Measurements from ENCODE around the gene C2orf80.
"Not testable (repeated sequence)": the region's sequence is repeated elsewhere in the genome, so short reads cannot be mapped to it uniquely, and the experiment has no call there.

The C2orf80 gene

DNA sequence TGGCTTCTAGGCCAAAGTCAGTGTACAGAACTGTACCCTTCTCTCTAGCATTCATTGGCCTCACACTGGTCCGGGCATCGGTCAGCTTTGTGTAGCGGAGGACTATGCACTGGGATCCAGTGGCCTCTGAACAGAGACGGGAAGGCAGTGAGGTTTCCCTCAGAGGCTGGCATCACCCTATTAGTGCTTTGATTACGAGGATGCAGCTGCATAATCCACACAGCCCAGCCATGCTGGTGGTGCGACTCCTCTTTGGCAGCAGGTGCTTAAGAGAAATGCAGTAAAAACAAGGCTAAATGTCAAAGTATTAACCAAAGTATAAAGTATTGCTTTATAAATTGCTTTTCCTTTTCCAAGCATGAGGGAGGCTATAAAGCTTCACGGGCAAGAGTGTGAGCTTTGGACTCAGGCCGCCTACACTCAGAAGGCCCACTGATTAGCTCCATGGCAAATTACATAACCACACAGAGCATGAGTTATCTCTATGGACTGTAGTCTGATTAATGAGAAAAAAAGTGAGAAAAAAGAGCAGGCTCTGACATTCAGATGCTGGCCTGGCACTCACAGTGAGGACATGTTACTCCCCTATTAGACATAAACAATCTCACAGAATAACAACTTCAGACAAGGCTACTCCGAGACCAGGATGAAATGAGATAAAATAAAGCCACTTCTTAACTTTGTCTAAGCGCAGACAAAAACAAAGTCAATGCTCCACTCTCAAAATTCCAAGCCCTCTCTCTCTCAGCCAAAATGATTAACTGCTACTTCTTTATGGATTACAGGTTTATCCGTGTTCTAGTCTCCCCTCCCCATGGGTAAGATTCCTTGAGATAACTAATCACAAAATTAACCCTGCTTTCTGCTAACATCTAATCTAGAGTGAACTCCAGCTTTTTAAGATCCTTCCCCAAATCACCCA, 53.8 kb downstream of the C2orf80 start:
- no peak for DNase-seq (ENCODE audit: low spot score)

GRCh38 chr2:208134928-208135586, 54.8 kb downstream of the C2orf80 start:
- DNase-seq (ENCODE audit: low spot score) = no peak

DNA sequence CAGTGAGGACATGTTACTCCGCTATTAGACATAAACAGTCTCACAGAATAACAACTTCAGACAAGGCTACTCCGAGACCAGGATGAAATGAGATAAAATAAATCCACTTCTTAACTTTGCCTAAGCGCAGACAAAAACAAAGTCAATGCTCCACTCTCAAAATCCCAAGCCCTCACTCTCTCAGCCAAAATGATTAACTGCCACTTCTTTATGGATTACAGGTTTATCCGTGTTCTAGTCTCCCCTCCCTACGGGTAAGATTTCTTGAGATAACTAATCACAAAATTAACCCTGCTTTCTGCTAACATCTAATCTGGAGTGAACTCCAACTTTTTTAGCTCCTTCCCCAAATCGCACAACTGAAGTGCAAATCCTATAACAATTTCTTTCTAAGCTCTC, 59.1 kb downstream of the C2orf80 start:
- no peak for DNase-seq (ENCODE audit: low spot score)

DNA sequence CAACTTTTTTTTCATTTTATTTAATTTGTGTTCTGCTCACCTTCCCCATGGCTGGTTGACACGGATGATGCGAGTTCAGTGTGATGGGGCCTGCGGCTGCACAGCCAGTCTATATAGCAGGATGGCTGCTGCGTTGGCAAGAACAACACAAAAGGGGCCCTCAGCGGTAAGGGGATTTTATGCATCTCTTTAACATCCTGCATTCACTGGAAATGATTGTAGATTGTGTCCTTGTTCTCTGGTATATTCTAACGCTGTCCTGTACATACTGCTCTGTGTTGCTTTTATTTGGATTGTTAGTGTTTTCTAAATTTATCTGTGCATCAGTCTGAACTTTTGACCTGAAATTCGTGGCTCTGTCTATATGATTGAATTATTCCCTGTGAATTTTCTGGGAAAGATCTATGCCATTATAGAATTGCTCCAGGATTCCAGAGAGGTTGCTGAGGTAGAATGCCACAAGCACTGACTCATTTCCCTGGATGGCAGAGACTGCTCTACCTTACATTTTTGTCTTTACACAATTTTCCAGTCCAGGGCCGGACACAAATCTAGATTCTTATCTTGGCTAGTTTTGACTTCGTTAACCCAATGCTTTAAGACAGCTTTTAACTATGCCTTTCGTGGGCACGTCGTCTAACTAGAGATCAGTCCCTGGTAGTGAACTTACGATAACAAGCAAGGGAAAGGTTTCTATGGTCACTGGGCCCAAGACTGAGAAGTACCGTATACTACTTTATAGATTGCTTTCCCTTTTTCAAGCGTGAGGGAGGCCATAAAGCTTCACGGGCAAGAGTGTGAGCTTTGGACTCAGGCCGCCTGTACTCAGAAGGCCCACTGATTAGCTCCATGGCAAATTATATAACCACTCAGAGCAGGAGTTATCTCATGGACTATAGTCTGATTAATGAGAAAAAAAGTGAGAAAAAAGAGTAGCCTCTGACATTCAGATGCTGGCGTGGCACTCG, 59.8 kb downstream of the C2orf80 start, which contains the start of gene CRYGC:
TSS of gene CRYGC (minus strand) at position 85 of the 968 bp plus-strand sequence. CDS start at position 49, 36 bp downstream.
- DNase-seq (ENCODE audit: low spot score) = no peak

- no peak for DNase-seq (ENCODE audit: low spot score)
Observed at GRCh38 chr2:208128136-208128535, 61.7 kb downstream of the C2orf80 start.

DNA sequence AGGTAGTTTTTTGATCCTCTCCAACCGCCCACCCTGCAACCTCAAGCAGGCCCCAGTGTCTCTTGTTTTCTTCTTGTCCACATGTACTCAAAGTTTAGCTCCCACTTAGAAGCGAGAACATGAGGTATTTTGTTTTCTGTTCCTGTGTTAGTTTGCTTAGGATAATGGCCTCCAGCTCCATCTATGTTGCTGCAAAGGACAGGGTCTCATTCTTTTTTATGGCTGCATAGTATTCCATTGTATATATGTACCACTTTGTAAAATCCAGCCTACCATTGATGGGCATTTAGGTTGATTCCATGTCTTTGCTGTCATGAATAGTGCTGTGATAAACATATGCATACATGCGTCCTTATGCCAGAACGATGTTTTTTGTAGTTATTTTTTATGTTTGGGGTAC, 62.7 kb downstream of the C2orf80 start:
- no peak for DNase-seq (ENCODE audit: low spot score)

- DNase-seq (ENCODE audit: low spot score) = no peak
Observed at GRCh38 chr2:208125251-208125650, 64.6 kb downstream of the C2orf80 start.

DNA sequence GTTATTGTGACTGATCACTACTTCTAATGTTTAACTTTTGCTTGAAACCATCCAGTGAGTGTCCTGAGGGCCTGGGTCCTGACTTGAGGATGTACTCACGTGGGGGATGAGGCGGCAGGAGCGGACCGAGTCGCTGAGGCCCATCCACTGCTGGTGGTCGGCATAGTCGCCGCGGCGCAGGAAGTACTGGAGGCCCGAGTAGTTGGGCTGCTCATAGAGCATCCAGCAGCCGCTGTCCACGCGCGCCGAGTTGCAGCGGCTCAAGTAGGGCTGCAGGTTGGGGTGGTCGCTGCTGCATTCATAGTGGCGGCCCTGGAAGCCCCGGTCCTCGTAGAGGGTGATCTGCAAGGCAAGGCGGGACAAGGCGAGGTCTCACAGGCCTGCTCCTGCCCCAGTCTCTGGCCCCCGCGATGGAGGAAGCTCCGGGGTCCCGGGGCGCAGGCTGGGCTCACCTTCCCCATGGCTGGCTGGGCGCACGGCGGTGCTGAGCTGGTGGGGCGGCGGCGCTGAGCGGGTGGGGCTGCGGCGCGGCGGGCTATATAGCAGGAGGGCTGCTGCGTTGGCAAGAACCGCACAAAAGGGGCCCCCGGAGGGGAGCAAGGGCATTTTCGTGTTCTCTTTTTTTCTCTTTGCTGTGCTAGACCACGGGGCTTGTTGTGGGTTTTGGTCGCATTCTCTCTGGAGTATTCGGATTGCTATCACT, 65.7 kb downstream of the C2orf80 start, which contains the start of gene CRYGD:
TSS of gene CRYGD (minus strand) at position 512 of the 703 bp plus-strand sequence. CDS start at position 461, 51 bp downstream.
- not testable (repeated sequence) for DNase-seq (ENCODE audit: low spot score)

DNA sequence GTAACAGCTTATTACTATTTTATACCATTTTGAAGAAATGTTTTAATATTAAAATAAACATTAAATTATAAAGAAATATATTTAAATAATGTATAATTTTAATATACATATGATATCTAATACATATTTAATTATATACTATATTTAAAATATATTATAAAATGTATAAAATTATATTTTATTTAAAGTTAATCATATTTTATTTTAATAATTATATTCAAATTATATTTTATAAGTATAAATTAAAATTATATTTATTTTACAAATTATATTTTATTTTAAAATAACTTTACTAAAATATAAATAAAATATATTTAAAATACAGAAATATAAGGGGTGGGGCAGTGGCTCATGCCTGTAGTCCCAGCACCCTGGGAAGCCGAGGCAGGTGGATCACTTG, 67.6 kb downstream of the C2orf80 start:
- DNase-seq (ENCODE audit: low spot score) = no peak

- no peak for DNase-seq (ENCODE audit: low spot score)
Observed at GRCh38 chr2:208118918-208119317, 70.9 kb downstream of the C2orf80 start.

DNA sequence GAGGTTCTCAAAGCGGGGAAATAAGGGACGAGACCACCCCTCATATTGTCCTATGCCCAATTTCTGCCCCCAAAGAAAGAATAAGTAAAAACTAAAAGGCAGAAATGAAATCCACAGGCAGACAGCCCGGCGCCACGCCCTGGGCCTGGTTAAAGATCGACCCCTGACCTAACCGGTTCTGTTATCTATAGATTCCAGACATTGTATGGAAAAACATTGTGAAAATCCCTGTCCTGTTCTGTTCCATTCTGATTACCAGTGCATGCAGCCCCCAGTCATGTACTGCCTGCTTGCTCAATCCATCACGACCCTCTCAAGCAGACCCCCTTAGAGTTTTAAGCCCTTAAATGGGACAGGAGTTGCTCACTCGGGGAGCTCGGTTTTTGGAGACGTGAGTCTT, 72.4 kb downstream of the C2orf80 start:
- DNase-seq (ENCODE audit: low spot score) = not testable (repeated sequence)
